PC-9 (cell line): ENCODE measurements around the gene COL8A2.

ENCODE experiments used
- CTCF ChIP-seq: fragments of 200-600 bp; sonication (generic); conservative IDR thresholded peaks from 2 replicates; pipeline ENCODE4 v1.6.1; 2017; ENCODE audit warnings: mixed run types, antibody characterized with exemption, mild to moderate bottlenecking, moderate library complexity
- EZH2 ChIP-seq: fragments of 200-600 bp; sonication (generic); IDR thresholded peaks from 2 replicates; pipeline ENCODE4 v1.8.0; 2017; ENCODE audit warnings: antibody characterized with exemption, low read depth

- no peak for TF ChIP-seq CTCF
- no peak for TF ChIP-seq EZH2
Observed at GRCh38 chr1:36166938-36167905, 42.2 kb upstream of the COL8A2 start.
